ENCODE data around the gene NSUN6.
"Not testable (repeated sequence)": the region's sequence is repeated elsewhere in the genome, so short reads cannot be mapped to it uniquely, and the experiment has no call there.

GRCh38 chr10:18627452-18628018 lies 23.9 kb downstream of the NSUN6 start:
- not testable (repeated sequence) for TF ChIP-seq EZH2 (IDR thresholded peaks at IDR 0.05; ENCODE audit: insufficient read depth, poor library complexity, severe bottlenecking); EZH2phosphoT487 (IDR thresholded peaks at IDR 0.05; ENCODE audit: insufficient read depth, low read depth)
